GM21529 (cell line): ENCODE data around the gene CD5L.

Experiments
- ATAC-seq: cut with Tn5 transposase; IDR thresholded peaks from one replicate; pipeline ENCODE4 v1.9.1; 2021; ENCODE audit not compliant: unreplicated experiment

CD5L gene

DNA sequence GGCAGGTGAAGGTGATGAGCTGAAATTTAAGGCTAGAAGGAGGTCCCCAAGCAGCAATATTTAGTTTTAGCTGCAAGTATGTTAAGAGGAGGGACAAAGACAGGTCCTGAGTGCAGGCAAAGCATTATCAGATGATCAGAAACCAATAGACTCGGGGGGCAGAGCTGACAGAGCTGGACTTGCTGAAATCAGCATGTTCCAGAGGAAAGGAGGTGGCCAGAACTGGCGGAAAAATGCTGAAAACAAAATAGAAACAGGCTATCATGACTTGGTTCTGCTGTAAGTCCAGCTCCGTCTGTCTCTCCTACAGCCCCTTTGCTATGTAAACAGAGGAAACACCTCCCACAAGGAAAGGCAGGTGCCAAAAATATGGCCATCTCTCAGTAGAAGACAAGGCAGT, at the start of gene CD5L:
TSS of gene CD5L (minus strand) at position 101 of the 400 bp plus-strand sequence. CDS start 107 bp downstream, outside the sequence.
- no peak for ATAC-seq

- no peak for ATAC-seq
These were observed 41.0 kb upstream of the CD5L start for GRCh38 chr1:157882580-157882979.

GRCh38 chr1:157880621-157881020, 39.0 kb upstream of the CD5L start:
- no peak for ATAC-seq

DNA sequence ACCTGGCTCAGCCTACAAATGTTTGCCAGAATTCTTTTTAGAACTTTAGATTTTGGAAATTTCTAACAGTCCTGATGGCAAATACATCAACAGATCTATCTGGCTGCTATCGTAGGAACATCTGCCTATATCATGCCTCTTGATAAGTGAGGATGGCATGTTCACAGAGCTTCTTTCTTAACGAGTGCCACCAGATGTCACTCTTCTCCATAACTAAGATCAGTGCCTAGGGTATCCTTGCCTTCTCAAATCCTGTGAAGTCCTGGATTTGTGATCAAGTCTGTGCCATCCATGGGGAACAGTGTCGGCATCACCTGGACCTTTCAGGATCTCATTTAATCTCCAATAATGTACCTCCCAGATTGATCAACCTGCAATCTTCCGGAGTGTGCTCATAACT, 36.5 kb upstream of the CD5L start:
- no peak for ATAC-seq

- no peak for ATAC-seq
These were observed 28.9 kb upstream of the CD5L start for GRCh38 chr1:157870490-157870889.

GRCh38 chr1:157868654-157869053, 27.0 kb upstream of the CD5L start:
- ATAC-seq = no peak

- ATAC-seq = no peak
These were observed 20.8 kb upstream of the CD5L start for GRCh38 chr1:157862114-157863070.

- ATAC-seq = peak; percentile 57
These were observed 14.9 kb upstream of the CD5L start for GRCh38 chr1:157856538-157856937.

GRCh38 chr1:157852476-157852875, 10.9 kb upstream of the CD5L start:
- no peak for ATAC-seq

DNA sequence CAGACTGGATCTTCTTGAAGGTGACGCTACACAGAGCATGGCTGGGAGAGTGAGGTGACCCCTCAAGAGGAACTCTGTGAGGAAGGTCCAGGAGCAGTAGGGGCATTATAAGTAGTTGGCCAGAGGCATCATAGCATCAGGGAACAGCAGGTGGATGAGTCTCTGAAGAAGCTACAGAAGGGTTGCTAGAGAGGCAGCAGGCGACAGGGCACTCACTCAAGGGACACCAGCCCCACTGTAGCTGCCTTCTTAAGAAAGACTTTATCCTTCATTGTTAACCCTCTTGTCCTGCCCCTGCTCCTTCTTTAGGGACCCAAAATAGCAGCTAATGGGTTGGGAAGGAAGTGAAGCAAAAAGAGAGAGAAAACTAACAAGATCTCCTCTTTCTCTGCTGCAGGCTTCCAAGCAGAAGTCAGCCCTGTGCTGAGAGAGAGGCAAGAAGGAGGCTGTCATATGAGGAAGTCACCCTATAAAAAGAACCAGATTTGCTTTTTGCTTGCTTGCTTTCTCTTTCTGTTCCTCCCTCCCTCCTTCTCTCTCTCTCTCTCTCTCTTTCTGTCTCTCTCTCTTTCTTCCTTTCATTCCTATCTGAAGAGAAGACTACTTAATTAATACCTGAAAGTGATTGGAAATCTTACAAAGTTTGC, 7.7 kb upstream of the CD5L start:
- ATAC-seq = peak; percentile 69

DNA sequence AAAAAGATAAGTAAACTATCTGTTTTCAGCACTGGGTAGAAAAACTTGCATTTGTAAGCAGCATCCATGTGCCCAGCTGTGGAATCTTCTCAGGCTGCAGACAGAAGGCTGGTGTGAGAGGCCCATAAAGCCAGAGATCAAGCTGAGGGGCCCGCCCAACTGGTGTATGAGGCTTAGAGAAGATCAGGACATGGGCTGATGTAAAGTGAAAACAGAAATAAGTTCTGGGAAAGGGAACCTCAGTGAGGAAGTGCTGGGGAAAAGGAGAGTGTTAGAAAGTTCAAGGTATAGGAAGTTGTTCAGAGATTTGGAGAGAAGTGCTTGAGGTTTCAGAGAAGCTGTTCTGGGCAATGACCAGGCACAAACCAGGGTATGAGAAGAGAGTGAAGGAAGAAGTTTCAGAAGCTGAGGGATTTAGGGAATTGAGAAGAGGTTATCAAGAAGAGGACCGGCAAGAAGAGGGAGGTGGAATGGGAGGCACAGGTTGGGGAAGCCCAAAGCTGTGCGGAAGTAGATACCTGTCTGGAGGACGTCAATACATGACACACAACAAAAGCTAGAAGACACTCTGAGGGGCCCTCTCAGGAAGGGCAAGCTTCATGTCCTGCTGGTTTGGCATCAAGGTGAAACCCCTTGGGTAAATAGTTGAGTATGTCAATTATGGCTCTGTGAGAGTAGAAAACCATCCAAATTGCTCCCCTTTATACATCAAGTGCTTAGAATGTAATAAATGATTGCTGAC, 2.7 kb upstream of the CD5L start:
- ATAC-seq = no peak

GRCh38 chr1:157842939-157843338, 1.3 kb upstream of the CD5L start:
- no peak for ATAC-seq

DNA sequence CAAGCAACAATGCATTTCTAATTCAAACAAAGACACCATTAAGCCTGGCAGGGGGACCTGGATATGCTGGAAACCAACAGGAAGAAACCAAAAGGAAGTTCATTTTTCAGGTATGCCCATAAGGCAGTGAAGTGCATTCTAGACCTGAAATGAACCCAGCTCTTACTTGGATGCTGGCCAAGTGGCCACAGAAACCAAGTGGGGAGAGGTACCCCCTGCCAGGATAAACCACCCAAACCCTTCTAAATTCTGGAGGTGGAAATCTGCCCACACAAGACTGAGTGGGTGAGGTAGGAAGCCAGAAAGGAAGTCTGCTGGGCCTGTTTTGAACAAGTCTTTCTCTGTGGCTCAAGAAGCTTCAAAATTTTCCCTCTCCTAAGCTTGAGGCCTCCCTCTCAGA, 2.6 kb downstream of the CD5L start:
- no peak for ATAC-seq

DNA sequence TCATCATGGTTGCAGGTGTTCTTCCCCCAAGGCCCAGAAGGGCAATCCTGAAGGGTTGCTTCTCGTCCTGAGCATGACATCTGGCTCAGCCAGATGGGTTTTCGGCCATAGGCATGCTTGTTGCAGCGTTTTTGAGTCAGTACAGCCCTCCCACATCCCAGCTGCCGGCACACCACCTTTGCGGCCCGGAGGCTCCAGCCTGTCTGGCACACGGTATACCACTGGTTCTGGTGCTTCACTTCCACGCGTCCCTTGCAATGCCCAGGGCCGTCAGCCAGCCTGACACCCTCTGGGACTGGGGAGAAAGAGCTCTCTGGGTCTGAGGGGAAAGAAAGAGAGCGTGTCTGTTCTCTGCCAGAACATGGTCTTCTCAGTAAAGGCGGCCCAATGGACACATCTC, 7.2 kb downstream of the CD5L start:
- no peak for ATAC-seq

- ATAC-seq = peak; percentile 38
These were observed 8.5 kb downstream of the CD5L start for GRCh38 chr1:157833145-157833544.

DNA sequence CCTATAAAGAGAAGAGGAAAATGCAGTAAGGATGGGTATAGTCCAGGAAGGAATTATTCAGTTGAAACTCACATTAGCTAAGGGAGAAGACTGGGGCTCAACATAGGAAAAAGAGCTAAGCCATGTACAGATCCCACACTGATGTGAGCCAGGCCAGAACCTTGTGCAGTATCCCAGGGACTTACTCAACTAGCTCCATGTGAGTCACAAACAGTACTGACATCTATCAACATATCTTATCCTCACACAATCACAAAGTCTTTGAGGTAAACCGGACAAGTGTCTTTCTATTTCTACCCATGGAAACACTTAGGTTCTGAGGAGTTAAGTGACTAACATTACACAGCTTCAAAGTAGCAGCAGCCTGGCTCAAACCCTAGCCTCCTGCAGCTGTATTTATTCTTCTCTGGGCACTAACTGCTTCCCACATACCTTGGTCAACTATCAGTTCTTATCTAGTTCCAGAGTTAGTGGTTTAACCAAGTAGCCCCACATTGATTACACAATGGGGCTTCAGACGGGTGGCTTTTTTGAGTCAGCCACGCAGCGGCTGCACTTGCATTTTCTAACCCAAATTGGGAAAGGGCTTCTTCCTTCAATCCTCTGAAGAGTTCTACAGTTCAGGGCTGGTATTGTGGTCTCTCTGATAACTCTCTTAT, 9.5 kb downstream of the CD5L start:
- ATAC-seq = no peak

DNA sequence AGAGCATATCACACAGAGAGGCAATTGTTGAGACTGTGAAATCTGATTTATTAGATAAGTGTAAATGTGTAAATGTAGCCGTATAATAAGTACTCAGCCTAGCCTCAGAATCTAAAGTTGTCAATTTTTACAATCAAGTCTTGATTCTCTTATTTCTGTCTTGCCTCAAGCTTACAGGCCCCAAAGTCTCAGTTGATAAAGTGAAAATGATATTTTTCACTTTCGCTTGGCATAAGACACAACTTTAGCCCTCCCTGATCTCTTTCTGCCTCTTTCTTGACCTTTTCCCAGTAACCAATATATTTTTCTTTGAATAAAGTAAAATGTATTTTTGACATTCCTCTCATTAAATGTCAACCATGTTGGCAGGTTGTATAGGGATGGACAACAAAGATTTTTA, 10.7 kb downstream of the CD5L start:
- ATAC-seq = no peak

DNA sequence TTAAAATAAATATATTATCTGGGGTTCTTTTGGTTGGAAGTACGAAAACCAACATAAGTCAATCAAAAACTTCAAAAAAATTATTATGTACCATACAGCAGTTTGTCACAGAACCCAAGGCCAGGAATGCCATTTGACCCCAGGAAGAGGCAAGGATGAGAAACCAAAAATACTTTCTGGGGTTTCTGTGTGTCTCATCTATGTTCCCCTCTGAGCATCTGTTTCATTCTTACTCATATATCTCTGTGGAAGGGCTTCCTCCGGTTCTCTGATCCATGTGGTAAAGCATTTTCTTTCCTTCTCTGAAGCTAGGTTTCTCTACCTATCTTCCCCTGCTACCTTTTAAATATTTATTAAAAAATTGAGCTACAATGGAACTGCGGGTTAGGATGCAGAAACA, 11.9 kb downstream of the CD5L start:
- ATAC-seq = no peak

- ATAC-seq = no peak
These were observed 12.4 kb downstream of the CD5L start for GRCh38 chr1:157829210-157829609.

GRCh38 chr1:157820299-157820698, 21.3 kb downstream of the CD5L start:
- no peak for ATAC-seq

DNA sequence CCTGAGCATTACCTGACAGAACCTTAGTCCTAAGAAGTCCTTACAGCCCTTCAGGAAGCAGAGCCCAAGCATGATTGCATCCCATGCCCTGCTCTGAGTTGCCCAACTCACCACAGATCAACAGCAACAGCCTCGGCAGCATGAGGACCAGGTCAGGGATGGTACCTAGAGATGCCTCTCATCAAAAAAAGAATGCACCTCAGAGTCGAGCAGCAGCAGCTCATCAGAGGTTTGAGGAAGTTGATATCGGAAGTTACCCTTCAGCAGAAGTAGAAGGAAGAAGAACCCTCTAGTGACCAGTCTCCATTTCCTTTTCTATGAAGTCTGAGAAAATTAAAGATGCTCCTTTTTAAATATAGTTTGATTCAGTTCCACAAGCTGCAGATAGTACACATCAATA, 21.7 kb downstream of the CD5L start, which contains the start of gene FCRL1:
TSS of gene FCRL1 (minus strand) at position 225 of the 400 bp plus-strand sequence. CDS start at position 142, 83 bp downstream.
- ATAC-seq = no peak
